GM21717 (cell line): ENCODE measurements around the gene PRODH.
"Not testable (repeated sequence)": the region's sequence is repeated elsewhere in the genome, so short reads cannot be mapped to it uniquely, and the experiment has no call there.

ENCODE experiments used
- ATAC-seq: cut with Tn5 transposase; IDR thresholded peaks from one replicate; pipeline ENCODE4 v1.9.1; 2021; ENCODE audit warnings: mild to moderate bottlenecking, moderate library complexity; ENCODE audit not compliant: unreplicated experiment

PRODH gene, protein sequence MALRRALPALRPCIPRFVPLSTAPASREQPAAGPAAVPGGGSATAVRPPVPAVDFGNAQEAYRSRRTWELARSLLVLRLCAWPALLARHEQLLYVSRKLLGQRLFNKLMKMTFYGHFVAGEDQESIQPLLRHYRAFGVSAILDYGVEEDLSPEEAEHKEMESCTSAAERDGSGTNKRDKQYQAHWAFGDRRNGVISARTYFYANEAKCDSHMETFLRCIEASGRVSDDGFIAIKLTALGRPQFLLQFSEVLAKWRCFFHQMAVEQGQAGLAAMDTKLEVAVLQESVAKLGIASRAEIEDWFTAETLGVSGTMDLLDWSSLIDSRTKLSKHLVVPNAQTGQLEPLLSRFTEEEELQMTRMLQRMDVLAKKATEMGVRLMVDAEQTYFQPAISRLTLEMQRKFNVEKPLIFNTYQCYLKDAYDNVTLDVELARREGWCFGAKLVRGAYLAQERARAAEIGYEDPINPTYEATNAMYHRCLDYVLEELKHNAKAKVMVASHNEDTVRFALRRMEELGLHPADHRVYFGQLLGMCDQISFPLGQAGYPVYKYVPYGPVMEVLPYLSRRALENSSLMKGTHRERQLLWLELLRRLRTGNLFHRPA

DNA sequence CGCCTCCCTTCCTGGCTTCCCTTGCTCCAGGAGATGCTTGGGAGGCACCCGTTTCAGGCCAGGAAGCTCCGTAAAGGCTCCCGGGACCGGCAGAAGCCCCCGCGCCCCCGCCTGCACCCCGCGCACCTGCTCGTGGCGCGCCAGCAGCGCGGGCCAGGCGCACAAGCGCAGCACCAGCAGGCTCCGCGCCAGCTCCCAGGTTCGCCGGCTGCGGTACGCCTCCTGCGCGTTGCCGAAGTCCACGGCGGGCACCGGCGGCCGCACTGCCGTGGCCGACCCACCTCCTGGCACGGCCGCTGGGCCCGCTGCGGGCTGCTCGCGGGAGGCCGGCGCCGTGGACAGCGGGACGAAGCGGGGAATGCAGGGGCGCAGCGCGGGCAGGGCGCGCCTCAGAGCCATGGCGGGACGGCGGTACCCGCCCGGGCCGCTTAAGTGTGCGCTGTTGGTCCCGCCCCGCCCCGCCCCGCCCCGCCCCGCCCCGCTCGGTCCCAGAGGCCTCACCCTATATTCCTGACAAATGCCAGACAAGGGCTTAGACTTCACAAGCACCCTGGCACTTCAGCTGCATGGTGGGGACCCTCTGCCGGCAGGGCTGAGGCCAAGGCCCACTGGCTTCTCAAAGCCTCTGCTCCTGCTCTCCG is at the start of gene PRODH:
PRODH (minus strand) TSS at position 405 of the 641 bp plus-strand sequence; CDS start at position 399, 6 bp downstream.
- ATAC-seq: no peak

GRCh38 chr22:18985780-18986179 is 49.7 kb upstream of the PRODH start:
- ATAC-seq: no peak

- ATAC-seq: no peak
Measured at GRCh38 chr22:18984564-18984963, 48.5 kb upstream of the PRODH start.

DNA sequence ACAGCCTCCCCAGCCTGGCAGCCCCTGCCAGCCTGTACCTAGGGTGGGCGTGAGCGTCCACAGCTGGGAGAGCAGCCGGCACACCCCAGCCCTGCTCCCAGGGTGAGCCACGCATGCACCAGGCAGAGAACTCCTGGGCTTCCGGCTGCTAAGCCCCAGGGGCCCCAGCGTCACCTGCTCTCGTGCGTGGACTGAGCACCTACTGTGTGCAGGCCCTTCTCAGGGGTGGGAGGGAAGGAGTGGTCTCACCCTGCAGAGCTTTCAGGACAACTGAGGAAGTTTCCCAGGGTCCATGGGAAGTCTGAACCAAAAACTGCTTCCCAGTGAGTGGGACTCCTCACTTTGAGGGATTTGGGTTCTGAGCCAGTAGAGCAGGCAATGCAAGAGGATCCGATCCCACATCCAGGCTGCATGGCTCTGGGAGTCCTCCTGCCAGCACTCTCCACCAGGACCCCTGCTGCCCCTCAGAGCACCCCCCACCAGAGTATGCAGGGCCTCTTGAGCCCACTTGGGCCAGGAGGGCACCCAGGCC is 47.1 kb upstream of the PRODH start:
- no peak for ATAC-seq

- no peak for ATAC-seq
Measured at GRCh38 chr22:18980829-18981228, 44.7 kb upstream of the PRODH start.

DNA sequence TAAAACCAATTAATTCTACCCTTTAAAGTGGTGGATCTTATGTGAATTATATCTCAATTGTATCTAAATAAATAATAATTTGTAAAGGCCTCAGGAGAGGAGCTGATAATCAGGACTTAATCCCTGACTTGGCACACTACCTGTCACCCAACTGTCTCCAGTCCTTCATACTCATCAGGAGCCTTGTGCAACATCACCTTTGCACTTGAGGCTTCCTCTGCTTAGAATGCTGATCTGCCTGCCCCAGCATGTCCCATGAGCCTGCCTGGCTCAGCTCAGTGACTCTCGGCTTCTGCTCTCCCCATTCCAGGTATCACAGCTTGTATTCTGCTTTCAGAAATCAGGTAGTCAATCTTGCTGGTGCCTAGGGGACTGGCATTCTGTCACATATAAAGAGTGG is 43.9 kb upstream of the PRODH start:
- no peak for ATAC-seq

DNA sequence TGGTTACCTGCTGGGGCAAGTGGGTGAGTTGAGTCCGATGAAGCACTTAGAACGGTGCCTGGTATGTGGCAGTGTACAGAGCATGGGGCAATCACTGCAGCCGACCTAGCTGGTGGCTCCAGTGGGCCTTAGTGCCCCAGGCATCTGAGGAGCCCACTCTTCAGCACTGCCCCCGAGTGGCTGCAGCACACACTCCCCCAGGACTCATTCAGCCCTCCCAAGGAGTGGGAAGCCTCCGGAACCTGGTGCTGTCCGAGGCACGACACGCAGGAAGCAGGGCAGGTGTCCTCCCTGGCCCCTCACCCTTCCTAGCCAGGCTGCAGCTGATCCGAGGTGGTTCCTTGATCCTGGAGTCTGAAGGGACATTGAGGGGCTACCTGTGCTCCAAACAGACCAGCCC is 42.4 kb upstream of the PRODH start:
- ATAC-seq: no peak

DNA sequence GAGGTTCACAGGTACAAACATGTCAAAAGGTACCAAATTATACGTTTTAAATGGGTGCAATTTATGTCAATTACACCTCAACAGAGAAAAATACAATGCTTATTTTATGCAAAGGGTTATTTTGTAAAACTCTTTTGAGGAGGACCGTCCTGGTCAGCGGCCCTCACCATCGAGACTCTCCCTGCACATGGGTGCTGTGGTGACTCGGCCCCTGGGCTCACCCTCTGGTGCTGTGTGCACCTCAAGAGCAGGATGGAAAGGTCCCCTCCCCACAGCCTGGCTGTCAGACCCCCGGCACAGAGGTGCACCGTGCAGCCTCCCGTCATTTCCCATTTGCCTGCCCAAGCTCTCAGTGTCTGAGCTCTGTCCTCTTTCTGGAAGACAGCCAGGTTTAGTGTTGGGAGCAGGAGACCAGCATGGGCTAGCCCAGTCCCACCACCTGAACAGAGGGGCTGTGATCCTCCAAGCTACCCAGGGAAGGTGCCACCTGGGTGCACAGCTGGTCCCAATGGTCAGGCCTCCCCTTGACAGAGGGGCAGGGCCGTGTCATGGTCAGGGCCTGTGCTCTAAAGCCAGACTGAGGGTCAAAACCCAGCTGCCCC is 41.8 kb upstream of the PRODH start:
- no peak for ATAC-seq

GRCh38 chr22:18976197-18976751 is 40.2 kb upstream of the PRODH start:
- no peak for ATAC-seq

- no peak for ATAC-seq
Measured at GRCh38 chr22:18975434-18976196, 39.5 kb upstream of the PRODH start.

DNA sequence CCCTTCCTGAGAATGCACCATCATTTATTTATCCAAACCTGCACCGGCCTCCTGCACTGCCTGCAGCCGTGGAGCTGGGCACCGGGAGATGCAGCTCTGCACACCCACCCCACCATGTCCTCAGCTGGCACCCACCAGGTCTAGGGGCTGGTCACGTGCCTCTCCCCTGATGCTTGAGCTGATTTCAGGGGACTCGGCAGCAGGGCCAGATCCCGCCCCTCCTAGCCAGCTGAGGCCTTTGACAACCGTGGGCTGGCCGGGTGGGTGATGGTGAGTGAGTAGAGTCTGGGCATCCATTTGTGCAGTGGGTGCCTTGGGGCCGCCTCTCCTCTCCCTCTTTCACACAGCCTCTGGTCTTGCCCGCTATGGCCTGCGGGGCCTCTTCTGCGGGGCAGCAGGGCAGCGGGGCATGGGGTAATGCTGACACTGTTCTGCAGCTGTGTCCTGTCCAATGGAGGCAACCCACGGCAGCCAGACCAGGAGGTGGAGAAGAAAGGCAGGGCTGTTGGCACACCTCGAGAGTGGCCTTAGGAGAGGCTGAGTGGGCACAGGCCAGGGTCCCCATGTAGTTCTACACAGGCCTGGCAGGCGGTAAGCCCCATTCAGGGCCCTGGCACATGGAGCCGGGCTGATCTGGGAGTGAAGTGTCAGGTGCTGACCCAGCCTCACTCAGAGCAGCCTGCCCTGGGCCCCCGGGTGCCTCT is 38.5 kb upstream of the PRODH start:
- no peak for ATAC-seq

GRCh38 chr22:18973264-18974031 is 37.4 kb upstream of the PRODH start:
- ATAC-seq: no peak

- not testable (repeated sequence) for ATAC-seq
Measured at GRCh38 chr22:18972591-18972990, 36.5 kb upstream of the PRODH start.

- ATAC-seq: not testable (repeated sequence)
Measured at GRCh38 chr22:18972029-18972428, 35.9 kb upstream of the PRODH start.

DNA sequence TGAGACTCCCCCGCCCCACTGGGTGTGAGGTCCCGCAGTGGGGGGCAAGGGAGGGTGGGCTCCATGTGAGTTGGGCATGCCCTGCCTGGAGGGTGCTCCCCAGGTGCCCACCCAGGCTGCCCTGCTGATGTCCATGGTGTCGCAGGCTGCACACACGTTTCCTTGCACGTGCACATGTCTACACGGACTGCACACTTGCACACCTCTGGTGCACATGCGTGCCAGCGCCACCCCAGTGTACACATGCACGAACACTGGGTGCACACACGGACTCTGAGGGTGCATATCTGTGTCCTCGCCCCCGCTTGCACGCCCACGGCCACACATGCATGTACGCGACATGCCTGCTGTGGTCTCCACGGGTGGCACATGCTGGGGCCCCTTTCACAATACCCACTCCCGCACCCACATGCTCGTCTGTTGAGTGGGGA is 35.2 kb upstream of the PRODH start:
- ATAC-seq: no peak

DNA sequence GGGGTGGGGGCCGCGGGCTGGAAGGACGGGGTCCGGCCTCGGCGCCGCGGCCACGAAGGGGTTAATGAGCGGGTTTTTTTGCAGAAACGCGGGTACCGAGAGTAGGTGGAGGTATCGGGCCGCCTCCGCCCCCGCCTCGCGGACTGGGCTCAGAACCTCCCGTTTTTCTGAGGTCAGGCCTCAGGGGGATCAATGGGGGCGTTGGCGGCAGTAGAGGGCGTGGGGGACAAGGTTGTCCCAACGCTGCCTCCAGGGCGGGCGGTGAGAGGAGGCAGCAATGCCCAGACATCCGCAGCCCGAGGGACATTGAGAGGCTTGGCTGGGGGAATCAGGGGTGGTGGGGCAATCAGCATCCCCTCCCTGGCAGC is 34.8 kb upstream of the PRODH start:
- no peak for ATAC-seq

GRCh38 chr22:18970176-18970947 is 34.3 kb upstream of the PRODH start:
- ATAC-seq: no peak
